MCF 10A (cell line): ENCODE data around the gene LPIN1. TPM values are rescaled to one million over a fixed set of nuclear protein-coding genes. Genes with fewer than 3 reads are reported as not detected.
"Not testable (repeated sequence)": the region's sequence is repeated elsewhere in the genome, so short reads cannot be mapped to it uniquely, and the experiment has no call there.

ENCODE experiments used
- BruUV-seq: library from RNA; stranded (reverse); fragments of 400-500 nt; replicated peaks from 2 replicates; lab custom pipeline; 2021; lab: Mats Ljungman, UMichigan
- CTCF ChIA-PET: fragments of 300-600 bp; sonication (Branson Sonifier 250); formaldehyde crosslinking; extraction: SDS; loops from one replicate; lab custom pipeline; 2021; ENCODE audit warnings: antibody characterized with exemption, inconsistent platforms; lab: Yijun Ruan, JAX
- POLR2A ChIA-PET: fragments of 300-600, 350-650 bp; sonication (Branson Sonifier 250); formaldehyde crosslinking; extraction: SDS; loops from one replicate; lab custom pipeline; 2020; ENCODE audit warnings: antibody characterized with exemption, inconsistent platforms; lab: Yijun Ruan, JAX
- DNase-seq: peaks from one replicate; pipeline ENCODE4 v3.0.0-alpha.2; 2018; ENCODE audit not compliant: unreplicated experiment
- H3K27ac Mint-ChIP-seq: one replicate; pipeline ENCODE4 v1.8.0; 2022; ENCODE audit warnings: mild to moderate bottlenecking, low read depth, mixed read lengths; ENCODE audit not compliant: unreplicated experiment
- H3K27me3 Mint-ChIP-seq: one replicate; pipeline ENCODE4 v1.8.0; 2022; ENCODE audit warnings: mixed read lengths; ENCODE audit not compliant: insufficient read depth, unreplicated experiment
- H3K36me3 Mint-ChIP-seq: one replicate; pipeline ENCODE4 v1.8.0; 2022; ENCODE audit warnings: mild to moderate bottlenecking, moderate library complexity, mixed read lengths; ENCODE audit not compliant: insufficient read depth, unreplicated experiment
- H3K4me1 Mint-ChIP-seq: one replicate; pipeline ENCODE4 v1.8.0; 2022; ENCODE audit warnings: mixed read lengths; ENCODE audit not compliant: insufficient read depth, unreplicated experiment
- H3K4me3 Mint-ChIP-seq: one replicate; pipeline ENCODE4 v1.8.0; 2022; ENCODE audit warnings: mild to moderate bottlenecking, moderate library complexity, mixed read lengths; ENCODE audit not compliant: unreplicated experiment
- H3K9me3 Mint-ChIP-seq: one replicate; pipeline ENCODE4 v1.8.0; 2022; ENCODE audit warnings: mixed read lengths; ENCODE audit not compliant: unreplicated experiment
- intact Hi-C: fragments of 100-400 bp; cut with micrococcal nuclease; formaldehyde crosslinking; loops from 2 replicates; pipeline ENCODE4 v1.14.1; 2022
- total RNA-seq: library from RNA; stranded (reverse); gene quantifications from 2 replicates; pipeline ENCODE4 v1.2.3, GENCODE V29; 2022
- TF ChIP-seq, protein P1 (sequence below): fragments of 200-600 bp; IDR thresholded peaks from one replicate; pipeline ENCODE4 v1.8.0; 2022; ENCODE audit warnings: antibody characterized with exemption, mild to moderate bottlenecking; ENCODE audit not compliant: unreplicated experiment

The LPIN1 gene
- total RNA-seq, 1 experiment from 2014 or later, result 65.7 TPM

DNA sequence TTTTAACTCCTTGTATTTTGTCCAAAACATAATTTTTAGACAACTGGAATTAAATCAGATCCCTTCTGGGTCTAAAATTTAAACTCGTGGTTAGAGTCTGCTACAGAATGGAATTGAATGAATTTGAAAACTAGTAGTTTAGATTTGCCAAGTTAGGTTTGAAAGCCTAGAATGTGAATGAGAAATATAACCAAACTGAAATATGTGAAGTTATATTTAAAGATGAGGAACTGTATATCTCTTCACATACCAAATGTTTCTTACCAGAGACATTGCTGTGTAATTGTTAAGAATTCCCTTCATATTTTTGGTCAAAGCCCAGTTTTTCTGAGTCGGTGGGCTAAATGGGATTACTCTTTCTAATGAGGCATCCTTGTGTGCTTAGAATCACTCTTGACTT is 74.2 kb downstream of the LPIN1 start:
- intact Hi-C loops, result no loop called here

DNA sequence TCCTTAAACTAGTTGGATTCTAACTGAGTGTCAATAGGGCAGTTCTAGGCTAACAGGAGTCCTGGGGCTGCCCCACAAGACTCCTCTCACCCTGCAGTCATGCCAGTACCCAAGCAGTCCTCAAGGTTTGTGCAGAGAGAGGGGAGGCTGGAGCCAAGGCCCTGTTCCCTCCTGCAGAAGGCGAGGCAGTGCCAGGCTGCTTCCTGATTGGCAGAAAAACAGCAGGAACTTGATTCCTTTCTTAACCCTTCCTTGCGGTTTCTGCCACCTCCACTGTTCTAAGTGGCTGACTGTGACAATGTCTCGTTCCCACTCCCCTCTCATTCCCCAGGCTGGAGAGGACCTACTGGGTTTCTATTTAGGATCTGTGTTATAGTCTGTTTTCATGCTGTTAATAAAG is 75.3 kb downstream of the LPIN1 start:
- ChIA-PET POLR2A (interaction anchor here (0.9 kb wide), 1 partner anchor 40 kb away, joined by 3 read pairs; no protein-coding TSS in a partner anchor), CTCF (no interaction called here)
- Mint-ChIP-seq H3K9me3 (no peaks in the 10 kb centered on the region), H3K4me1 (no peaks in the 10 kb centered on the region), H3K27me3 (no peaks in the 10 kb centered on the region), H3K27ac (no peak overlapping the region), H3K36me3 (peaks cover 92% of the 10 kb centered on the region), H3K4me3 (no peak overlapping the region)
- intact Hi-C loops, result no loop called here
- no TSS peak for BruUV-seq
- DNase-seq, result no peak
- TF ChIP-seq, protein P1, sequence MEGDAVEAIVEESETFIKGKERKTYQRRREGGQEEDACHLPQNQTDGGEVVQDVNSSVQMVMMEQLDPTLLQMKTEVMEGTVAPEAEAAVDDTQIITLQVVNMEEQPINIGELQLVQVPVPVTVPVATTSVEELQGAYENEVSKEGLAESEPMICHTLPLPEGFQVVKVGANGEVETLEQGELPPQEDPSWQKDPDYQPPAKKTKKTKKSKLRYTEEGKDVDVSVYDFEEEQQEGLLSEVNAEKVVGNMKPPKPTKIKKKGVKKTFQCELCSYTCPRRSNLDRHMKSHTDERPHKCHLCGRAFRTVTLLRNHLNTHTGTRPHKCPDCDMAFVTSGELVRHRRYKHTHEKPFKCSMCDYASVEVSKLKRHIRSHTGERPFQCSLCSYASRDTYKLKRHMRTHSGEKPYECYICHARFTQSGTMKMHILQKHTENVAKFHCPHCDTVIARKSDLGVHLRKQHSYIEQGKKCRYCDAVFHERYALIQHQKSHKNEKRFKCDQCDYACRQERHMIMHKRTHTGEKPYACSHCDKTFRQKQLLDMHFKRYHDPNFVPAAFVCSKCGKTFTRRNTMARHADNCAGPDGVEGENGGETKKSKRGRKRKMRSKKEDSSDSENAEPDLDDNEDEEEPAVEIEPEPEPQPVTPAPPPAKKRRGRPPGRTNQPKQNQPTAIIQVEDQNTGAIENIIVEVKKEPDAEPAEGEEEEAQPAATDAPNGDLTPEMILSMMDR, result no peak

More for the DNA sequence above, 74.2 kb downstream of the LPIN1 start:
- no TSS peak for BruUV-seq
- Mint-ChIP-seq H3K4me1 (no peaks in the 10 kb centered on the region), H3K9me3 (no peaks in the 10 kb centered on the region), H3K36me3 (peaks cover 92% of the 10 kb centered on the region), H3K27ac (no peak overlapping the region), H3K4me3 (no peak overlapping the region), H3K27me3 (no peaks in the 10 kb centered on the region)
- CTCF ChIA-PET, result no interaction called here
- TF ChIP-seq, protein P1, result no peak
- POLR2A ChIA-PET, result no interaction called here
- DNase-seq, result no peak

DNA sequence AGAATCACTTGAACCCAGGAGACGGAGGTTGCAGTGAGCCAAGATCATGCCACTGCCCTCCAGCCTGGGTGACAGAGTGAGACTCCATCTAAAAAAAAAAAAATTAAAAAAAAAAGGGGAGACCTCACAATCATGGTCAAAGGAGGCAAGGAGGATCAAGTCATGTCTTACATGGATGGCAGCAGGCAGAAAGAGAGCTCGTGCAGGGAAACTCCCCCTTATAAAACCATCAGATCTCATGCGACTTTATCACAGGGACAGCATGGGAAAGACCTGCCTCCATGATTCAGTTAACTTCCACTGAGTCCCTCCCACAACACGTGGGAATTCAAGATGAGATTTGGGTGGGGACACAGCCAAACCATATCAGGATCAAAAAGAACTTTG is 75.9 kb downstream of the LPIN1 start:
- H3K27me3 Mint-ChIP-seq, DNase-seq, H3K4me3 Mint-ChIP-seq, BruUV-seq, H3K9me3 Mint-ChIP-seq, H3K27ac Mint-ChIP-seq, POLR2A ChIA-PET, intact Hi-C loops, H3K4me1 Mint-ChIP-seq: not testable (repeated sequence)
- H3K36me3 Mint-ChIP-seq, result peaks cover 92% of the 10 kb centered on the region
- CTCF ChIA-PET, result interaction anchor here (0.6 to 1.3 kb wide), 4 partner anchors 20 to 564 kb away, joined by 3 to 6 read pairs (median 4); no protein-coding TSS in a partner anchor

DNA sequence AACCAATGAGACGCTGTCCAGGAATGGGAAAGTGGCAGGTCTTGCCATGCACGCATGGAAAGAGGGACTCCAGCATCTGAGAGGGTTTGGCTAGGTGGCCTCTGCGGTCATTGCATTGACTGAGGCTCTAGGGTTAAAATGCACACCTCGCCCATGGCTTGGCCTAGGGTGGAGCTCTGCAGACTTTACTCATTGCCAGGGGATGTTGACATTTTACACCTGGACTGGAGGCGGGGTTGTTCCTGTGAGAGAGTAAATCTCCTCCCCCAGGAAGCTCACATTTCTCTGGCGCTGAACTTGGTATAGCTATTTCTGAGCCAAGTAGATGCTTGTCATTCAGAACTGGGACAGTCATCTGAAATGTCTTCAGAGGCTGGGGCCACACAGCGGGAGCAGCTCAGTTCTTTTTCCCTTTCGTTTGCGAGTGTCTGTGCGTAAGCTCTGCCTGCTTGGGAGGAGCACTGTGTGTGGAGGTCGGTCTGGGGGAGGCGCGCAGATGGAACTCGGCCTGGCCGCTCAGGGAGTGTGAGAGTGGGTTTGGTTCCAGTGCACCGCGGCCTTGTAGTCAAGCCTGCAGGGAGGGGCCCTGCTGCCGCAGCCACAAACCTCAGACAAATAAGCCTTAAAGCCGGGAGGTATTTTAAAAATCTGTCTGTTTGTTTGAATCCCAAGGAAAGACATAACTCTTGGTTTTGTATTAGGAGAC is 76.5 kb downstream of the LPIN1 start:
- POLR2A ChIA-PET, result no interaction called here
- no peaks in the 10 kb centered on the region for H3K4me1 Mint-ChIP-seq
- TF ChIP-seq, protein P1, result no peak
- DNase-seq, result peak; percentile 69
- BruUV-seq, result no TSS peak
- H3K36me3 Mint-ChIP-seq, result peaks cover 92% of the 10 kb centered on the region
- CTCF ChIA-PET, result interaction anchor here (0.5 to 1.3 kb wide), 5 partner anchors 20 to 564 kb away, joined by 3 to 6 read pairs (median 4); no protein-coding TSS in a partner anchor
- H3K27ac Mint-ChIP-seq, result no peak overlapping the region
- no peaks in the 10 kb centered on the region for H3K9me3 Mint-ChIP-seq
- intact Hi-C loops, result no loop called here
- H3K4me3 Mint-ChIP-seq, result no peak overlapping the region
- no peaks in the 10 kb centered on the region for H3K27me3 Mint-ChIP-seq
